ENCODE data around the gene PCBD1.

Gene PCBD1

GRCh38 chr10:70901276-70901878, 13.0 kb upstream of the PCBD1 start:
- no peak for DNase-seq

- DNase-seq, result no peak
Measured at GRCh38 chr10:70899096-70899495, 10.7 kb upstream of the PCBD1 start.

- no peak for DNase-seq
Measured at GRCh38 chr10:70898687-70899086, 10.3 kb upstream of the PCBD1 start.

- DNase-seq, result no peak
Measured at GRCh38 chr10:70896551-70896950, 8.2 kb upstream of the PCBD1 start.

- DNase-seq, result no peak
Measured at GRCh38 chr10:70894416-70894815, 6.1 kb upstream of the PCBD1 start.

DNA sequence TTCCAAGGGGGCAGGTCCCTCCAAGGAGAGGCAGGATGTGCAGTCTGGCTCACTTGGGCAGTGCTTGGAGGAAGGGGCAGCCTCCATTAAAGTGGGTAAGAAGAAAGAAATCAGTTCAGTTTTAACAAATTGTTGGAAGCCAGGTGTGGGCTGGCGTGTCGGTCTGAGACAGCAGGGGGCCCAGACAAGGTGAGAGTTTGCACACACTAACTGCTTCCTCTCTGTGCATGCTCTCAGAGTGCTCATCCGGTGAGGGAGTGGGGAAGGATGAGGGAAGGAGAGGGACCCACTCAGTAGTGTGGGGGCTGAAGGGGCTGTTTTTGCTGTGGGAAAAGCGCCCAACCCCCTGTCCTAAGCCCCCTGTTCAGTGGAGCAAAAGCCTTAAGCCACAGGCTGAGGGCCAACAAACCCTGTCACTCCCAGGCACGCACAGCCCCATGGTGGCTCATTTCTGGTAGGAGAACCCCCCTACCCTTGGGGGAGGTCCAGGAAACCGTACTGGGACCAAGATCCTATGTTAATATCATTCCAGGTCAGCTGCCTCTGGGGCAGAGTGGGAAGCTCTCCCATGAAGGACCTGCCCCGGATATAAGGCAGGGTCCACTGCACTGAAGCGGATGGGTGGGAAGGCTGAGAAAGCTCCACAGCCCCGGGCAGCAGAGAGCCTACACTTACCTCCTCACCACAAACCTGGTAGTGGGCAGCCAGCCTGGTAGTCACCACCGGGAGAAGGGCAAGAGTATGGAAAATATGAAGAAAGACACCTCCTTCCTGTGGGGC, 5.1 kb upstream of the PCBD1 start:
- DNase-seq, result no peak

DNA sequence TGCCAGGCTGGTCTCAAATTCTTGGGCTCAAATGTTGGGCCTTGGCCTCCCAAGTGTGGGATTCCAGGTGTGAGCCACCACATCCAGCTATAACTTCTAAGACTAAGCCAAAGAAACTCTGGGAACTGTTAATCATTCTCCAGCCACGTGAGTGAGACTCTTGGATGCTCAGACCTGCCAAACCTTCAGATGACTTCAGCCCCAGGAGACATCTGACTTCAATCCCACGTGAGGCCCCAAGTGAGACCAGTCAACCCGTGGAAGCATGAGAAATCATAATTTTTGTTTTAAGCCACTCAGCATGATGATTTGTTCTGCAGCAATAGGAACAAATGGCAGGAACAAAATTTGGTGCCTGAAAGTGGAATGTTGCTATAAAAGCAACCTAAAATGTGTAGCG, 4.3 kb upstream of the PCBD1 start:
- no peak for DNase-seq

- no peak for DNase-seq
Measured at GRCh38 chr10:70891627-70892026, 3.3 kb upstream of the PCBD1 start.

- no peak for DNase-seq
Measured at GRCh38 chr10:70890917-70891431, 2.6 kb upstream of the PCBD1 start.

GRCh38 chr10:70889291-70889690, 926 bp upstream of the PCBD1 start:
- no peak for DNase-seq

- DNase-seq, result no peak
Measured at GRCh38 chr10:70886921-70887665, 1.3 kb downstream of the PCBD1 start.

DNA sequence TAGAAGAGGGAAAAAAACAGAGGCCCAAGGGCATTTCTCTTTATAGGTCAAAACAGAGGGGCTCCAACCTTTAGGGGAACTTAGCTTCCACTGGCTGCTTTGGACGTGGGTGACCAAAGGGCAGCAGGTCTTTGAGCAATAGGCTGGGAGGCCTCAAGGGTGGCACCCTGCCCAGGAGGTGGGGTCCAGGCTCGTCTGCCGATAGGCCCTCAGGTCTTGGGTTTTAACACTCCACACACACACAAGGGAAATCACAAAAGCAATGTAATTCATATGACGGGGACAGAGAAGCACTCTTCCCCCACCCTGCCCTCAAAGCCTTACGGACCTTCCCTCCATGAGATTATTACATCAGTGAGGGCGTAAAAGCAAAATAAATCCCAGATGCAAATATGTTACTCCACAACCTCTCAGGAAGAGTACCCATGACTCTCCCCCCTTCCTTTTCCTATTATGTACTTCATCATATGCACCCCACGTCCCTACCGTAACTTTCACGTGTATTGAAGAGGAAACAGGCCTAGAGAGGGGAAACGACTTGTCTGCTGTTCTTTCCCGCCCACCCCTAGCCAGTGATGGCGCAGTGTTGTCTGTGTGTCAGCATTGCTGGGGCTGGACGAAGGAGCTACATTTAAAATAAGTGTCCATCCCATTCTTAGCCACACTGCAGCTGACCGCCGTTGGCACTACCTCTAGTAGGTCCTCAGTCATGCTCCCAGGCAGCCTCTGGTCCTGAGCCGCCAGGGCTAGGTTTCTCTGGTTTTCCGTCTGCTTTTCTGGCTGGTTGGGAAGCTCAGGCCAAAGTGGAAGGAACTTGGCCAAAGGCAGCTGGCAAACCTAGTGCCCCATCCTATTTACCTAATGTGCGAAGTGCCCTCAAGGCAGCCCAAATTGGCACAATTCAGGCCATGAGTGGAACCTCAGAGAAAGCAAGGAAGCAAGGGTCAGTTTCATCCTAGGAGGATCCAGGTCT, 2.1 kb downstream of the PCBD1 start:
- DNase-seq, result no peak

DNA sequence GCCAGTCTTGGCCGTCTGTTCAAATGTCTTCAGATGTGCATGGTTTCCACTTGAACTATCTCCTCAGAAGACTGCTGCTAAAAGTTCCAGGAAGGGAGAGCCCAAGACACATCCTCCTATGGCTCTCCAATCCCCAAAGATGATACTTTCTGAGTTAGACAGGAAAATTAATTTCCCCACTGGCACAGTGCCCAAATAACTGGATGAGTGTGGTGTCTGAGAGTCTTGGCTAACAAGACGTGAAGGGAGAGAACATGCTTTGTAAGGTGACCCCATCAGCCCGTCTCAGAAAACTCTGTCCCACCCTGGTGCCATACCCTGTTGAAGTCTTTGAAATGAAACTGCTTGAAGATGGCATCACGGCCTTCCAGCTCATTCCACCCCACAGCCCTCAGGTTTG, 2.9 kb downstream of the PCBD1 start:
- no peak for DNase-seq

GRCh38 chr10:70884741-70885140, 3.6 kb downstream of the PCBD1 start:
- DNase-seq, result no peak

- DNase-seq, result peak; percentile 92
Measured at GRCh38 chr10:70880077-70880534, 8.3 kb downstream of the PCBD1 start.

- DNase-seq, result no peak
Measured at GRCh38 chr10:70879207-70879606, 9.2 kb downstream of the PCBD1 start.

GRCh38 chr10:70874061-70874460, 14.3 kb downstream of the PCBD1 start:
- DNase-seq, result peak; percentile 15

- DNase-seq, result no peak
Measured at GRCh38 chr10:70872291-70872690, 16.1 kb downstream of the PCBD1 start.

DNA sequence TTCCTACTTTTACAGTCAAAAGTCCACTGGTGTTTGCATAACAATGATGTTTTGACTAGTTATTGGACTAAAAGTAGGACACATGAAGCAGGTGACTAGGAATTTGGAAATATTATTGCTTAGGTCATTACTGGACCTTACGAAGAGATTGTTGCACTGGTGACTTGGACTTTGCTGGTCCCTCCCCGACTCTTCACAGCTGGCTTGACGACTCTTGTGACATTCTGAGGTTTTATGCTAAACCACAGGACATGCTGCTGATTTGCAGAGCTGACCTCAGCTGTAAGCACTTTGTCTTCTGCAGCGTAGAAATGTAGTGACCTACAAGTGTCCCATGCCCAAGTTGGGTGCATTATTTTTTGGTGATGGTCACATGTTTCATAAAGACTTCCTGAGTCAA, 21.9 kb downstream of the PCBD1 start:
- peak; percentile 72 for DNase-seq

- DNase-seq, result no peak
Measured at GRCh38 chr10:70864935-70865334, 23.4 kb downstream of the PCBD1 start.

- peak; percentile 12 for DNase-seq
Measured at GRCh38 chr10:70863470-70864160, 24.8 kb downstream of the PCBD1 start.
